Measurements from ENCODE around the gene RRP15.

- TF ChIP-seq POLR2A (IDR thresholded peaks at IDR 0.05; ENCODE audit: low read length) (no peak), GATA1 (IDR thresholded peaks at IDR 0.05; ENCODE audit: low read depth, low read length) (no peak)
Measured at GRCh38 chr1:218275823-218276222, 9.3 kb upstream of the RRP15 start.
